HG02885 (cell line): ENCODE results near the gene PSMB11.
"Not testable (repeated sequence)": the region's sequence is repeated elsewhere in the genome, so short reads cannot be mapped to it uniquely, and the experiment has no call there.

Source experiments
- ATAC-seq: cut with Tn5 transposase; IDR thresholded peaks from one replicate; pipeline ENCODE4 v1.9.1; 2021; ENCODE audit warnings: mild to moderate bottlenecking; ENCODE audit not compliant: unreplicated experiment, poor library complexity

Gene PSMB11

GRCh38 chr14:23042162-23042965 lies at the start of gene PSMB11:
PSMB11 (plus strand) TSS chr14:23042212; CDS start chr14:23042226, 14 bp downstream.
- ATAC-seq: no peak

- no peak for ATAC-seq
Observed at GRCh38 chr14:22993517-22993916, 48.5 kb upstream of the PSMB11 start.

- ATAC-seq: no peak
Observed at GRCh38 chr14:22994762-22995275, 47.2 kb upstream of the PSMB11 start.

- no peak for ATAC-seq
Observed at GRCh38 chr14:22995889-22996625, 46.0 kb upstream of the PSMB11 start.

GRCh38 chr14:22996768-22997654 lies 45.0 kb upstream of the PSMB11 start:
- no peak for ATAC-seq

- ATAC-seq: no peak
Observed at GRCh38 chr14:22997676-22998323, 44.2 kb upstream of the PSMB11 start.

GRCh38 chr14:22998329-22999012 lies 43.5 kb upstream of the PSMB11 start:
- no peak for ATAC-seq

- no peak for ATAC-seq
Observed at GRCh38 chr14:23000860-23001259, 41.2 kb upstream of the PSMB11 start.

- no peak for ATAC-seq
Observed at GRCh38 chr14:23002592-23002991, 39.4 kb upstream of the PSMB11 start.

- not testable (repeated sequence) for ATAC-seq
Observed at GRCh38 chr14:23004274-23004673, 37.7 kb upstream of the PSMB11 start.

GRCh38 chr14:23005451-23006187 lies 36.4 kb upstream of the PSMB11 start:
- ATAC-seq: no peak

GRCh38 chr14:23006188-23006534 lies 35.9 kb upstream of the PSMB11 start:
- no peak for ATAC-seq

- ATAC-seq: peak; percentile 95
Observed at GRCh38 chr14:23006544-23007419, 35.2 kb upstream of the PSMB11 start.

GRCh38 chr14:23008831-23009230 lies 33.2 kb upstream of the PSMB11 start:
- no peak for ATAC-seq

GRCh38 chr14:23009483-23009938 lies 32.5 kb upstream of the PSMB11 start:
- ATAC-seq: no peak

GRCh38 chr14:23009939-23010726 lies 31.9 kb upstream of the PSMB11 start, which contains the start of gene C14orf93:
C14orf93 (minus strand) TSS chr14:23010143; CDS start chr14:22999023, 11,120 bp downstream.
- ATAC-seq: peak; percentile 56
